Measurements from ENCODE around the gene FBRSL1. TPM values are rescaled to one million over a fixed set of nuclear protein-coding genes. Genes with fewer than 3 reads are reported as not detected.

Gene FBRSL1
- total and polyA plus RNA-seq, 8 donors: 31.1 to 62.5 (median 44.2) TPM

DNA sequence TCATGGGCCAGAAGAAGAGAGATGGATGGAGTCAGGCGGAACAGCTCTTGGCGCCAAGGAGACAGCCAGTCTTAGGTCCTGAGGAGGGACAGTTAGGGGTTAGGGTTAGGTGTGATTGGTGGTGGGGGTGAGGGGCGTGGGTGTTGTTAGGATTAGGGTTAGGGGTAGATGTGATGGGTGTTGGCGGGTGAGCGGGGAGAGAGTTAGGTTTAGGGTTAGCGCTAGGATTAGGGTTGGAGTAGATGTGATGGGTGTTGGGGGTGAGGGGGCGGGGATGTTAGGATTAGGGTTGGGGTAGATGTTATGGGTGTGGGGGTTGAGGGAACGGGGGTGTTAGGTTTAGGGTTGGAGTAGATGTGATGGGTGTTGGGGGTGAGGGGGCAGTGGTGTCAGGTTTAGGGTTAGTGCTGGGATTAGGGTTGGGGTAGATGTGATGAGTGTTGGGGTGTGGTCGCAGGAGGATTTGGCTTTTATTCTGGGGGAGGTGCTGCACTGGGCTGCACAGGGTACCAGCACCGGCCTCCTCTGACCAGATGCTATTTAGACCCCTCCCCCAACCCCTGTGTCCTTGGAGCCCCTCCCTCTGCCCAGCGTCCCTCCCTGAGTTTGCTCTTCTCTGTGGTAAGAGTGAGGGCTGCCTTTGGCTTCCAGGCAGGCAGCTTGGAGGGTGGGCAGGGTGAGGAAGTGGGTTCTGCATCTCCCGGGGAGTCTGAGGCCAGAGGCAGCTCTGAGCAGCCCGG lies 35.6 kb upstream of the FBRSL1 start:
- WGBS, 2 donors: 60 to 64% methylated on average over 13 of the region's 13 CpGs
- no peaks in the 10 kb centered on the region for H3K4me1 ChIP-seq
- no peak overlapping the region for H3K27ac ChIP-seq
- intact Hi-C loops (cut with DNase I): no loop called here
- H3K36me3 ChIP-seq: no peaks in the 10 kb centered on the region
- peaks cover 0 to 3% (median 0%) of the 10 kb centered on the region in 4 donors for H3K27me3 ChIP-seq
- DNase-seq (no peak), ATAC-seq (no peak), FAIRE-seq (no peak)
- no peak overlapping the region for H3K4me3 ChIP-seq
- no peaks in the 10 kb centered on the region for H3K9me3 ChIP-seq
- TF ChIP-seq, protein P1, sequence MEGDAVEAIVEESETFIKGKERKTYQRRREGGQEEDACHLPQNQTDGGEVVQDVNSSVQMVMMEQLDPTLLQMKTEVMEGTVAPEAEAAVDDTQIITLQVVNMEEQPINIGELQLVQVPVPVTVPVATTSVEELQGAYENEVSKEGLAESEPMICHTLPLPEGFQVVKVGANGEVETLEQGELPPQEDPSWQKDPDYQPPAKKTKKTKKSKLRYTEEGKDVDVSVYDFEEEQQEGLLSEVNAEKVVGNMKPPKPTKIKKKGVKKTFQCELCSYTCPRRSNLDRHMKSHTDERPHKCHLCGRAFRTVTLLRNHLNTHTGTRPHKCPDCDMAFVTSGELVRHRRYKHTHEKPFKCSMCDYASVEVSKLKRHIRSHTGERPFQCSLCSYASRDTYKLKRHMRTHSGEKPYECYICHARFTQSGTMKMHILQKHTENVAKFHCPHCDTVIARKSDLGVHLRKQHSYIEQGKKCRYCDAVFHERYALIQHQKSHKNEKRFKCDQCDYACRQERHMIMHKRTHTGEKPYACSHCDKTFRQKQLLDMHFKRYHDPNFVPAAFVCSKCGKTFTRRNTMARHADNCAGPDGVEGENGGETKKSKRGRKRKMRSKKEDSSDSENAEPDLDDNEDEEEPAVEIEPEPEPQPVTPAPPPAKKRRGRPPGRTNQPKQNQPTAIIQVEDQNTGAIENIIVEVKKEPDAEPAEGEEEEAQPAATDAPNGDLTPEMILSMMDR (IDR thresholded peaks at IDR 0.05): no peak

DNA sequence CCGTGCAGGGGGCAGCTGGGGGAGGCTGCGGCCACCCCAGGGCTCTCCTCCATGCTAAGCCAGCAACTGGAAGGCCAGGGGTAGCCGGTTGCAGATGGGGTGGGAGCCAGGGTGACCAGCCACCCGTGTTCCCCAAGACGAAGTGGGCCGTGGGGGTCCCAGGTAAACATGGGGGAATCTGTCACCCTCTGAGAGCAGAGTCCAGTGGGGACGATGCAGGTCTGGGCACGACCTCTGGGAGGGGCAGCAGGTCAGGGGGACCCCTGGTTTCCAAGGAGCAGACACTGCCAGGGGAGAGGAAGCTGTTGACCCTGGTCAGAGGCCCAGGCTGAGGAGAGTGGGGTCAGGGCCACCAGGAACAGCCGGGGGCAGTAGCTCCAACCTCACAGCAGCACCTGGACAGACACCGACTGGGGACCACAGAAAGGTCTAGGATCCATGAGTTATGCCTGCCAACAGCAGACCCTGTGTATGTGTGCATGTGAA lies 35.0 kb upstream of the FBRSL1 start:
- Histone ChIP-seq H3K4me1 (no peaks in the 10 kb centered on the region), H3K27me3 (peaks cover 0 to 3% (median 0%) of the 10 kb centered on the region in 4 donors), H3K4me3 (no peak overlapping the region), H3K27ac (no peak overlapping the region), H3K36me3 (no peaks in the 10 kb centered on the region), H3K9me3 (no peaks in the 10 kb centered on the region)
- ATAC-seq: no peak
- DNase-seq: peak in 1 of 6 donors; percentile 43
- FAIRE-seq: no peak
- intact Hi-C loops (cut with DNase I): no loop called here
- TF ChIP-seq, protein P1 (IDR thresholded peaks at IDR 0.05): no peak
- 46 to 58% methylated on average over 9 to 10 of the region's 10 CpGs for WGBS, 2 donors

DNA sequence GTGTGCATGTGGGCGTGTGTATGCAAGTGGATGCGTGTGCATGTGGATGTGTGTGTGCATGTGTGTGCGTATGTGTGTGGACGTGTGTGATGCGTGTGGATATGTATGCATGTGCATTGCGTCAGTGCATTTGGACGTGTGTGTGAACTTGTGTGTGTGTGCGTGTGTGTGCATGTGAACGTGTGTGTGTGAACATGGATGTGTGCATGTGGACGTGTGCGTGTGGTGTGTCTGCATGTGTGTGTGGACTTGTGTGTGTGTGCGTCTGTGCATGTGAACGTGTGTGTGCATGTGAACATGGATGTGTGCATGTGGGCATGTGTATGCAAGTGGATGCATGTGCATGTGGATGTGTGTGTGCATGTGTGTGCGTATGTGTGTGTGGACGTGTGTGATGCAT lies 34.4 kb upstream of the FBRSL1 start:
- no peaks in the 10 kb centered on the region for H3K36me3 ChIP-seq
- no peak for ATAC-seq
- H3K27ac ChIP-seq: no peak overlapping the region
- 79 to 90% methylated on average over 15 of the region's 15 CpGs for WGBS, 2 donors
- H3K4me3 ChIP-seq: no peak overlapping the region
- TF ChIP-seq, protein P1 (IDR thresholded peaks at IDR 0.05): no peak
- intact Hi-C loops (cut with DNase I): no loop called here
- peaks cover 0 to 3% (median 0%) of the 10 kb centered on the region in 4 donors for H3K27me3 ChIP-seq
- no peak for DNase-seq
- H3K4me1 ChIP-seq: no peaks in the 10 kb centered on the region
- no peaks in the 10 kb centered on the region for H3K9me3 ChIP-seq
- no peak for FAIRE-seq

DNA sequence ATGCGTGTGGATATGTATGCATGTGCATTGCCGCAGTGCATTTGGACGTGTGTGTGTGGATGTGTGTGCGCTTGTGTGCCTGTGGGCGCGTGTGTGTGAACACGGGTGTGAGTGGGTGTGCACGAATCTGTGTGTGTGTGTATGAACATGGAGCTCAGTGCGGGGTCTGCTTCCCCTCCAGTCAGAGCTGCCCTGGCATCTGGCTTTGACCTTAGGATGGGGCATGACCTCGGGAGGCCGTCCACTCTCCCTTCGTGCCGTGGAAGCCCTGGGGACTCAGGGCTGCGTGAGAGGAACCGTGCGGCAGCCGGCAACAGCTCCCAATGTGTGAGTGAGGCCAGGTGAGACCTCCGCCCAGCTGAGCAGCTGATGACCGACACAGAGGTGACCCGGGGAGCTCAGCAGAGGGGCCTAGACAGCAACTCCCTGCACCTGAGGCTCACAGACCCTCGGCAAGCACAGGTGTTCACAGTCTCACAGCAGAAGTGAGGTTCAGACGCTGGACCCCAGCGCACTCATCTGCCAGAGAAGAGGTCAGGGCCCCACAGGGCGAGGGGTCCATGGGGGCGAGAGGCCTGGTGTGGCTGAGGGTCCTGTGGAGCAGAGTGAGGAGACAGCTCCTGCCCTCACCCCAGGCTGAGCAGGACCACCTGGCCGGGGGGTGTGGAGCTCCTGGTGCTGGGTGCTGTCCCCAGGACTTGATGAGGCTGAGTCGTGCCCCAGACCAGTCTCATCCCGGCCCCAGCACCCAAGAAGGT lies 33.6 kb upstream of the FBRSL1 start:
- DNase-seq: peak in 1 of 6 donors; percentile 57
- Histone ChIP-seq H3K9me3 (no peaks in the 10 kb centered on the region), H3K27me3 (peaks cover 0 to 3% (median 0%) of the 10 kb centered on the region in 4 donors), H3K4me1 (no peaks in the 10 kb centered on the region), H3K36me3 (no peaks in the 10 kb centered on the region), H3K27ac (no peak overlapping the region), H3K4me3 (no peak overlapping the region)
- FAIRE-seq: no peak
- ATAC-seq: no peak
- TF ChIP-seq, protein P1 (IDR thresholded peaks at IDR 0.05): no peak
- WGBS, 2 donors: 69 to 75% methylated on average over 28 of the region's 28 CpGs
- intact Hi-C loops (cut with DNase I): no loop called here

Measured in pancreas (tissue), 10 donors.